Neural cell (in vitro differentiated cells): ENCODE results near the gene ANGPTL8. TPM values are rescaled to one million over a fixed set of nuclear protein-coding genes. Genes with fewer than 3 reads are reported as not detected.

Source experiments
- H2AFZ ChIP-seq: fragments of 200-600, 300-800 bp; sonication (generic), shearing (Covaris generic); 2 replicates; pipeline ENCODE4 v1.6.0; 2014; ENCODE audit warnings: low read depth, mild to moderate bottlenecking, antibody characterized with exemption, low read length, moderate library complexity
- H3F3A ChIP-seq: fragments of 200-600 bp; shearing (Covaris generic); 2 replicates; pipeline ENCODE4 v1.6.1; 2016; ENCODE audit warnings: mild to moderate bottlenecking, moderate library complexity, mixed read lengths, antibody characterized with exemption, low read length; ENCODE audit not compliant: insufficient read depth, poor library complexity, severe bottlenecking
- H3K27ac ChIP-seq: fragments of 200-600, 300-800 bp; sonication (generic), shearing (Covaris generic); 2 replicates; pipeline ENCODE4 v1.5.1; 2014; ENCODE audit warnings: mild to moderate bottlenecking, low read length, moderate library complexity
- H3K27me3 ChIP-seq: fragments of 300-800, 200-600 bp; sonication (generic), shearing (Covaris generic); 2 replicates; pipeline ENCODE4 v1.6.0; 2014; ENCODE audit warnings: mild to moderate bottlenecking, low read depth, low read length, moderate library complexity; ENCODE audit not compliant: insufficient read depth
- H3K36me3 ChIP-seq: fragments of 300-800, 200-600 bp; sonication (generic), shearing (Covaris generic); 2 replicates; pipeline ENCODE4 v1.5.1; 2014; ENCODE audit warnings: mild to moderate bottlenecking, antibody characterized with exemption, low read length, moderate library complexity; ENCODE audit not compliant: insufficient read depth
- H3K4me2 ChIP-seq: fragments of 300-800, 200-600 bp; sonication (generic), shearing (Covaris generic); 2 replicates; pipeline ENCODE4 v1.6.0; 2014; ENCODE audit warnings: mild to moderate bottlenecking, low read length
- H3K4me3 ChIP-seq: fragments of 300-800, 200-600 bp; sonication (generic), shearing (Covaris generic); 2 replicates; pipeline ENCODE4 v1.5.1; 2014; ENCODE audit warnings: mild to moderate bottlenecking, low read length, moderate library complexity
- H3K79me2 ChIP-seq: fragments of 200-600 bp; shearing (Covaris generic); replicated peaks from 2 replicates; pipeline ENCODE4 v1.6.0; 2014; ENCODE audit warnings: mild to moderate bottlenecking, low read length, moderate library complexity; ENCODE audit not compliant: insufficient read depth
- H3K9ac ChIP-seq: fragments of 300-800, 200-600 bp; sonication (generic), shearing (Covaris generic); 2 replicates; pipeline ENCODE4 v1.6.1; 2016; ENCODE audit warnings: mild to moderate bottlenecking, low read length, mixed read lengths
- H3K9me2 ChIP-seq: fragments of 200-600 bp; shearing (Covaris generic); 2 replicates; pipeline ENCODE4 v1.6.1; 2016; ENCODE audit warnings: mild to moderate bottlenecking, low read length, mixed read lengths; ENCODE audit not compliant: insufficient read depth
- H3K9me3 ChIP-seq: fragments of 200-600, 300-800 bp; sonication (generic), shearing (Covaris generic); 2 replicates; pipeline ENCODE4 v1.6.1; 2016; ENCODE audit warnings: mild to moderate bottlenecking, mixed run types, low read length, moderate library complexity, mixed read lengths
- H4K20me1 ChIP-seq: fragments of 200-600 bp; shearing (Covaris generic); 2 replicates; pipeline ENCODE4 v1.6.1; 2016; ENCODE audit warnings: mild to moderate bottlenecking, mixed run types; ENCODE audit not compliant: insufficient read depth
- CTCF ChIP-seq: fragments of 450-650 bp; IDR thresholded peaks from 2 replicates; pipeline ENCODE4 v1.5.1; 2014; ENCODE audit warnings: antibody characterized with exemption, mild to moderate bottlenecking, moderate library complexity; ENCODE audit not compliant: poor library complexity, severe bottlenecking
- EP300 ChIP-seq: fragments of 450-650 bp; conservative IDR thresholded peaks from 2 replicates; pipeline ENCODE4 v1.6.1; 2014; ENCODE audit warnings: antibody characterized with exemption, mild to moderate bottlenecking, moderate library complexity; ENCODE audit not compliant: poor library complexity, severe bottlenecking
- EZH2 ChIP-seq: fragments of 200-600, 300-800 bp; shearing (Covaris generic), sonication (generic); IDR thresholded peaks from 2 replicates; pipeline ENCODE4 v1.6.1; 2014; ENCODE audit warnings: antibody characterized with exemption, low read length, borderline replicate concordance, mild to moderate bottlenecking; ENCODE audit not compliant: insufficient read depth, poor library complexity, severe bottlenecking
- MXI1 ChIP-seq: fragments of 450-650 bp; conservative IDR thresholded peaks from 2 replicates; pipeline ENCODE4 v1.6.1; 2014; ENCODE audit warnings: antibody characterized with exemption, mild to moderate bottlenecking; ENCODE audit not compliant: poor library complexity, severe bottlenecking
- POLR2AphosphoS5 ChIP-seq: IDR thresholded peaks from 2 replicates; pipeline ENCODE4 v1.6.1; 2012
- RAD21 ChIP-seq: fragments of 450-650 bp; conservative IDR thresholded peaks from 2 replicates; pipeline ENCODE4 v1.6.1; 2014; ENCODE audit warnings: antibody characterized with exemption, mild to moderate bottlenecking, moderate library complexity
- REST ChIP-seq: IDR thresholded peaks from 2 replicates; pipeline ENCODE4 v1.6.1; 2012; ENCODE audit warnings: borderline replicate concordance
- SMC3 ChIP-seq: fragments of 450-650 bp; conservative IDR thresholded peaks from 2 replicates; pipeline ENCODE4 v1.6.1; 2014; ENCODE audit warnings: antibody characterized with exemption, mild to moderate bottlenecking, moderate library complexity; ENCODE audit not compliant: poor library complexity
- TAF1 ChIP-seq: IDR thresholded peaks from 2 replicates; pipeline ENCODE4 v1.6.1; 2012; ENCODE audit warnings: low read depth
- polyA plus RNA-seq: library from polyadenylated mRNA; depleted of rRNA; stranded (reverse); fragments of >200 nt; gene quantifications from 2 replicates; pipeline ENCODE4 v1.2.3, GENCODE V29; 2014

Gene ANGPTL8
- polyA plus RNA-seq, 1 donor from 2014 or later: not detected

- Histone ChIP-seq H3K4me3 (peak overlapping the region; percentile 65), H3K9me2 (no peaks in the 10 kb centered on the region), H3K9ac (peak overlapping the region; percentile 24), H3K79me2 (no peaks in the 10 kb centered on the region), H3K36me3 (no peaks in the 10 kb centered on the region), H3F3A (no peaks in the 10 kb centered on the region), H2AFZ (no peak overlapping the region), H3K9me3 (no peaks in the 10 kb centered on the region), H3K27me3 (peaks cover 10% of the 10 kb centered on the region), H3K4me2 (peak overlapping the region; percentile 8), H4K20me1 (no peaks in the 10 kb centered on the region), H3K27ac (no peak overlapping the region)
- no peak for TF ChIP-seq CTCF
- no peak for TF ChIP-seq POLR2AphosphoS5
- no peak for TF ChIP-seq SMC3
- no peak for TF ChIP-seq MXI1
- TF ChIP-seq TAF1: no peak
- no peak for TF ChIP-seq REST
- no peak for TF ChIP-seq EP300
- TF ChIP-seq RAD21: no peak
- TF ChIP-seq EZH2: no peak
Measured at GRCh38 chr19:11196406-11197287, 42.8 kb upstream of the ANGPTL8 start.

GRCh38 chr19:11197291-11198174 lies 41.9 kb upstream of the ANGPTL8 start, which contains the start of gene KANK2:
Gene KANK2 (minus strand): TSS chr19:11197545. CDS start chr19:11194511, 3,034 bp downstream.
- no peak within 1 kb of the TSS for H3K27ac ChIP-seq

More at GRCh38 chr19:11197291-11198174, 41.9 kb upstream of the ANGPTL8 start, which contains the start of gene KANK2:
- H3K9me2 ChIP-seq: no peaks in the 10 kb centered on the region
- H3K4me3 ChIP-seq: peak within 1 kb of the TSS; percentile 65
- no peak within 1 kb of the TSS for H2AFZ ChIP-seq
- no peaks in the 10 kb centered on the region for H3K79me2 ChIP-seq
- TF ChIP-seq RAD21 (no peak), SMC3 (no peak)
- peaks cover 10% of the 10 kb centered on the region for H3K27me3 ChIP-seq
- H3F3A ChIP-seq: no peaks in the 10 kb centered on the region
- H3K36me3 ChIP-seq: no peaks in the 10 kb centered on the region
- peak within 1 kb of the TSS; percentile 8 for H3K4me2 ChIP-seq
- H3K9ac ChIP-seq: peak within 1 kb of the TSS; percentile 54
- no peaks in the 10 kb centered on the region for H3K9me3 ChIP-seq
- H4K20me1 ChIP-seq: no peaks in the 10 kb centered on the region
